ENCODE data around the gene RBM15B.
"Not testable (repeated sequence)": the region's sequence is repeated elsewhere in the genome, so short reads cannot be mapped to it uniquely, and the experiment has no call there.

The RBM15B gene

GRCh38 chr3:51386159-51386851 lies 4.8 kb upstream of the RBM15B start:
- Histone ChIP-seq H3K36me3 (ENCODE audit: insufficient read depth, low read length) (peaks cover 44% of the 10 kb centered on the region), H3K9me3 (ENCODE audit: insufficient read depth, low read length, severe bottlenecking) (no peaks in the 10 kb centered on the region), H3K27ac (ENCODE audit: low read length) (peak overlapping the region; percentile 84), H2AFZ (ENCODE audit: low read depth, low read length) (no peak overlapping the region), H3K79me2 (ENCODE audit: insufficient read depth, low read length) (peaks cover 71% of the 10 kb centered on the region), H3K4me2 (ENCODE audit: insufficient read depth, low read length) (peak overlapping the region; percentile 92), H3K4me1 (ENCODE audit: insufficient read depth, low read length) (peaks cover 65% of the 10 kb centered on the region), H3K9ac (ENCODE audit: low read depth, low read length) (peak overlapping the region; percentile 96), H3K27me3 (ENCODE audit: insufficient read depth, low read length, poor library complexity) (no peaks in the 10 kb centered on the region), H4K20me1 (ENCODE audit: insufficient read depth, low read length) (peaks cover 39% of the 10 kb centered on the region; the same call in 1 of the 2 replicates), H3K4me3 (ENCODE audit: low read depth in 1 of 2, low read length in 2 of 2) (peak overlapping the region; percentile 58 to 94; a peak in 3 of 4 replicates)
- no peak for ATAC-seq (ENCODE audit: insufficient read depth, low read depth)
- no peak for TF ChIP-seq CTCF (IDR thresholded peaks at IDR 0.05; ENCODE audit: borderline replicate concordance, extremely low read depth, low read length, poor library complexity, severe bottlenecking)
- TF ChIP-seq EZH2 (IDR thresholded peaks at IDR 0.05; ENCODE audit: borderline replicate concordance, low read depth, low read length, severe bottlenecking) = no peak
- no peak for DNase-seq

GRCh38 chr3:51386852-51387229 lies 4.2 kb upstream of the RBM15B start:
- Histone ChIP-seq H3K27me3 (ENCODE audit: insufficient read depth, low read length, poor library complexity) (no peaks in the 10 kb centered on the region), H3K4me2 (ENCODE audit: insufficient read depth, low read length) (peak overlapping the region; percentile 92), H3K36me3 (ENCODE audit: insufficient read depth, low read length) (peaks cover 49% of the 10 kb centered on the region), H3K4me3 (ENCODE audit: low read depth in 1 of 2, low read length in 2 of 2) (peak overlapping the region; percentile 58 to 94; a peak in 3 of 4 replicates), H4K20me1 (ENCODE audit: insufficient read depth, low read length) (peaks cover 39% of the 10 kb centered on the region; the same call in 1 of the 2 replicates), H3K9me3 (ENCODE audit: insufficient read depth, low read length, severe bottlenecking) (no peaks in the 10 kb centered on the region), H3K27ac (ENCODE audit: low read length) (peak overlapping the region; percentile 84), H3K79me2 (ENCODE audit: insufficient read depth, low read length) (peaks cover 76% of the 10 kb centered on the region), H3K4me1 (ENCODE audit: insufficient read depth, low read length) (peaks cover 66% of the 10 kb centered on the region), H3K9ac (ENCODE audit: low read depth, low read length) (peak overlapping the region; percentile 96), H2AFZ (ENCODE audit: low read depth, low read length) (no peak overlapping the region)
- TF ChIP-seq CTCF (IDR thresholded peaks at IDR 0.05; ENCODE audit: borderline replicate concordance, extremely low read depth, low read length, poor library complexity, severe bottlenecking) = no peak
- no peak for TF ChIP-seq EZH2 (IDR thresholded peaks at IDR 0.05; ENCODE audit: borderline replicate concordance, low read depth, low read length, severe bottlenecking)
- no peak for ATAC-seq (ENCODE audit: insufficient read depth, low read depth)
- DNase-seq = no peak

- not testable (repeated sequence) for H3K4me3 ChIP-seq (ENCODE audit: low read depth in 1 of 2, low read length in 2 of 2); DNase-seq; H2AFZ ChIP-seq (ENCODE audit: low read depth, low read length); H3K27ac ChIP-seq (ENCODE audit: low read length); H3K27me3 ChIP-seq (ENCODE audit: insufficient read depth, low read length, poor library complexity); ATAC-seq (ENCODE audit: insufficient read depth, low read depth); H3K9me3 ChIP-seq (ENCODE audit: insufficient read depth, low read length, severe bottlenecking)
- H3K4me2 ChIP-seq (ENCODE audit: insufficient read depth, low read length) = peak overlapping the region; percentile 92
- peaks cover 80% of the 10 kb centered on the region for H3K79me2 ChIP-seq (ENCODE audit: insufficient read depth, low read length)
- peaks cover 43% of the 10 kb centered on the region for H4K20me1 ChIP-seq (ENCODE audit: insufficient read depth, low read length)
- peak overlapping the region; percentile 96 for H3K9ac ChIP-seq (ENCODE audit: low read depth, low read length)
- H3K36me3 ChIP-seq (ENCODE audit: insufficient read depth, low read length) = peaks cover 53% of the 10 kb centered on the region
- H3K4me1 ChIP-seq (ENCODE audit: insufficient read depth, low read length) = peaks cover 70% of the 10 kb centered on the region
Observed at GRCh38 chr3:51387281-51387680, 3.8 kb upstream of the RBM15B start.

GRCh38 chr3:51388286-51389029 lies 2.6 kb upstream of the RBM15B start:
- peaks cover 89% of the 10 kb centered on the region for H3K79me2 ChIP-seq (ENCODE audit: insufficient read depth, low read length)
- H3K27me3 ChIP-seq (ENCODE audit: insufficient read depth, low read length, poor library complexity) = no peaks in the 10 kb centered on the region
- H3K4me3 ChIP-seq (ENCODE audit: low read depth in 1 of 2, low read length in 2 of 2) = no peak overlapping the region
- no peak overlapping the region for H3K27ac ChIP-seq (ENCODE audit: low read length)
- peaks cover 65% of the 10 kb centered on the region for H3K36me3 ChIP-seq (ENCODE audit: insufficient read depth, low read length)
- TF ChIP-seq CTCF (IDR thresholded peaks at IDR 0.05; ENCODE audit: borderline replicate concordance, extremely low read depth, low read length, poor library complexity, severe bottlenecking) = peak; percentile 39
- TF ChIP-seq EZH2 (IDR thresholded peaks at IDR 0.05; ENCODE audit: borderline replicate concordance, low read depth, low read length, severe bottlenecking) = no peak
- H3K4me1 ChIP-seq (ENCODE audit: insufficient read depth, low read length) = peaks cover 76% of the 10 kb centered on the region
- no peak overlapping the region for H2AFZ ChIP-seq (ENCODE audit: low read depth, low read length)
- H4K20me1 ChIP-seq (ENCODE audit: insufficient read depth, low read length) = peaks cover 55% of the 10 kb centered on the region
- H3K9ac ChIP-seq (ENCODE audit: low read depth, low read length) = peak overlapping the region; percentile 32; the same call in 1 of the 2 replicates
- no peak for DNase-seq
- no peaks in the 10 kb centered on the region for H3K9me3 ChIP-seq (ENCODE audit: insufficient read depth, low read length, severe bottlenecking)
- H3K4me2 ChIP-seq (ENCODE audit: insufficient read depth, low read length) = peak overlapping the region; percentile 92
- no peak for ATAC-seq (ENCODE audit: insufficient read depth, low read depth)
